ENCODE measurements around the gene CDH4. TPM values are rescaled to one million over a fixed set of nuclear protein-coding genes. Genes with fewer than 3 reads are reported as not detected.
"Not testable (repeated sequence)": the region's sequence is repeated elsewhere in the genome, so short reads cannot be mapped to it uniquely, and the experiment has no call there.

Gene CDH4
- total RNA-seq, 2 donors from 2014 or later = 0.19 to 0.65 TPM

- intact Hi-C loops (cut with DNase I) = no loop called here
These were observed 188.5 kb downstream of the CDH4 start for GRCh38 chr20:61440548-61441055.

GRCh38 chr20:61441537-61441936 is 189.5 kb downstream of the CDH4 start:
- intact Hi-C loops (cut with DNase I) = no loop called here
- DNase-seq (ENCODE audit: low spot score) = no peak

More at GRCh38 chr20:61440548-61441055, 188.5 kb downstream of the CDH4 start:
- no peak for DNase-seq (ENCODE audit: low spot score)

- intact Hi-C loops (cut with DNase I) = no loop called here
- DNase-seq (ENCODE audit: low spot score) = no peak
These were observed 190.1 kb downstream of the CDH4 start for GRCh38 chr20:61442075-61442670.

GRCh38 chr20:61442718-61443117 is 190.7 kb downstream of the CDH4 start:
- no peak for DNase-seq (ENCODE audit: low spot score)
- intact Hi-C loops (cut with DNase I) = no loop called here

- intact Hi-C loops (cut with DNase I) = no loop called here
- DNase-seq (ENCODE audit: low spot score) = no peak
These were observed 191.5 kb downstream of the CDH4 start for GRCh38 chr20:61443443-61444126.

GRCh38 chr20:61444637-61445036 is 192.6 kb downstream of the CDH4 start:
- intact Hi-C loops (cut with DNase I) = loop anchor here in 1 of 2 donors (5.0 kb wide), 1 partner anchor 1028 kb away; no protein-coding TSS in a partner anchor
- DNase-seq (ENCODE audit: low spot score) = no peak

GRCh38 chr20:61445138-61445537 is 193.1 kb downstream of the CDH4 start:
- intact Hi-C loops (cut with DNase I) = loop anchor here in 1 of 2 donors (5.0 kb wide), 1 partner anchor 1027 kb away; no protein-coding TSS in a partner anchor
- DNase-seq (ENCODE audit: low spot score) = no peak

- DNase-seq (ENCODE audit: low spot score) = no peak
- intact Hi-C loops (cut with DNase I) = loop anchor here in 1 of 2 donors (5.0 kb wide), 1 partner anchor 1027 kb away; no protein-coding TSS in a partner anchor
These were observed 193.7 kb downstream of the CDH4 start for GRCh38 chr20:61445741-61446140.

- intact Hi-C loops (cut with DNase I) = loop anchor here in 1 of 2 donors (5.0 kb wide), 1 partner anchor 1024 kb away; no protein-coding TSS in a partner anchor
- DNase-seq (ENCODE audit: low spot score) = no peak
These were observed 195.9 kb downstream of the CDH4 start for GRCh38 chr20:61447952-61448351.

GRCh38 chr20:61448386-61448785 is 196.3 kb downstream of the CDH4 start:
- intact Hi-C loops (cut with DNase I) = loop anchor here in 1 of 2 donors (5.0 kb wide), 1 partner anchor 1024 kb away; no protein-coding TSS in a partner anchor
- no peak for DNase-seq (ENCODE audit: low spot score)

- DNase-seq (ENCODE audit: low spot score) = no peak
- intact Hi-C loops (cut with DNase I) = loop anchor here in 1 of 2 donors (5.0 kb wide), 1 partner anchor 1023 kb away; no protein-coding TSS in a partner anchor
These were observed 197.1 kb downstream of the CDH4 start for GRCh38 chr20:61449057-61449609.

- DNase-seq (ENCODE audit: low spot score) = no peak
- intact Hi-C loops (cut with DNase I) = loop anchor here in 1 of 2 donors (5.0 kb wide), 1 partner anchor 1022 kb away; no protein-coding TSS in a partner anchor
These were observed 197.9 kb downstream of the CDH4 start for GRCh38 chr20:61449916-61450315.

- intact Hi-C loops (cut with DNase I) = no loop called here
These were observed 198.5 kb downstream of the CDH4 start for GRCh38 chr20:61450549-61450948.

GRCh38 chr20:61451009-61451408 is 198.9 kb downstream of the CDH4 start:
- intact Hi-C loops (cut with DNase I) = no loop called here
- DNase-seq (ENCODE audit: low spot score) = no peak

More at GRCh38 chr20:61450549-61450948, 198.5 kb downstream of the CDH4 start:
- DNase-seq (ENCODE audit: low spot score) = no peak

GRCh38 chr20:61451953-61452352 is 199.9 kb downstream of the CDH4 start:
- peak; percentile 49 for DNase-seq (ENCODE audit: low spot score)
- intact Hi-C loops (cut with DNase I) = no loop called here

- peak; percentile 47 for DNase-seq (ENCODE audit: low spot score)
- intact Hi-C loops (cut with DNase I) = no loop called here
These were observed 201.2 kb downstream of the CDH4 start for GRCh38 chr20:61453219-61453618.

- not testable (repeated sequence) for DNase-seq (ENCODE audit: low spot score)
These were observed 201.6 kb downstream of the CDH4 start for GRCh38 chr20:61453623-61454022.

GRCh38 chr20:61454053-61454452 is 202.0 kb downstream of the CDH4 start:
- intact Hi-C loops (cut with DNase I) = no loop called here
- DNase-seq (ENCODE audit: low spot score) = peak; percentile 23

More at GRCh38 chr20:61453623-61454022, 201.6 kb downstream of the CDH4 start:
- intact Hi-C loops (cut with DNase I) = not testable (repeated sequence)

GRCh38 chr20:61455508-61456215 is 203.6 kb downstream of the CDH4 start:
- intact Hi-C loops (cut with DNase I) = no loop called here
- no peak for DNase-seq (ENCODE audit: low spot score)

Measured in posterior vena cava (tissue), 2 donors.